ENCODE results near the gene ZNF511. TPM values are rescaled to one million over a fixed set of nuclear protein-coding genes. Genes with fewer than 3 reads are reported as not detected.
A peak's percentile ranks its signal among the peaks of the same experiment; 100 is the strongest.

Gene ZNF511
- total RNA-seq, 2 donors from 2014 or later: 34.3 to 44.6 TPM

- intact Hi-C loops (cut with DNase I): no loop called here
- DNase-seq: peak; percentile 51
Measured at GRCh38 chr10:133358162-133358924, 49.6 kb downstream of the ZNF511 start.

GRCh38 chr10:133358925-133359310 is 50.2 kb downstream of the ZNF511 start:
- no peak for ATAC-seq
- intact Hi-C loops (cut with DNase I): no loop called here
- no peak for DNase-seq

More at GRCh38 chr10:133358162-133358924, 49.6 kb downstream of the ZNF511 start:
- ATAC-seq: peak; percentile 21 to 25

- ATAC-seq (no peak), DNase-seq (no peak)
- intact Hi-C loops (cut with DNase I): no loop called here
Measured at GRCh38 chr10:133359554-133359971, 50.8 kb downstream of the ZNF511 start.

- no peak for ATAC-seq
- no peak for DNase-seq
- intact Hi-C loops (cut with DNase I): no loop called here
Measured at GRCh38 chr10:133359972-133360610, 51.4 kb downstream of the ZNF511 start.

GRCh38 chr10:133361227-133361626 is 52.5 kb downstream of the ZNF511 start:
- intact Hi-C loops (cut with DNase I): no loop called here
- ATAC-seq: no peak

GRCh38 chr10:133361773-133362441 is 53.2 kb downstream of the ZNF511 start:
- no peak for ATAC-seq
- DNase-seq: no peak
- intact Hi-C loops (cut with DNase I): no loop called here

More at GRCh38 chr10:133361227-133361626, 52.5 kb downstream of the ZNF511 start:
- no peak for DNase-seq

Other genes with a start within 250 kb of the ZNF511 start
- gene ADGRA1, start 221.0 kb upstream of the ZNF511 start, total RNA-seq: under 1 TPM in 1 of 2 donors, not detected in 1; 0.10 TPM
- gene KNDC1, start 148.7 kb upstream of the ZNF511 start, total RNA-seq: under 1 TPM; 0.34 to 0.50 TPM
- not detected for gene UTF1, start 78.7 kb upstream of the ZNF511 start, total RNA-seq
- gene VENTX, start 71.1 kb upstream of the ZNF511 start, total RNA-seq: 1 to 10 TPM; 1.3 TPM
- 1 to 10 TPM; 2.3 to 3.8 TPM for gene ADAM8, start 32.0 kb upstream of the ZNF511 start, total RNA-seq
- 10 to 100 TPM; 33.6 to 36.6 TPM for gene TUBGCP2, start within 50 bp of the ZNF511 start, total RNA-seq
- gene CALY, start 28.0 kb downstream of the ZNF511 start, total RNA-seq: not detected
- not detected for gene PRAP1, start 38.5 kb downstream of the ZNF511 start, total RNA-seq
- 10 to 100 TPM; 16.2 to 19.8 TPM for gene FUOM, start 49.1 kb downstream of the ZNF511 start, total RNA-seq
- gene ECHS1, start 64.4 kb downstream of the ZNF511 start, total RNA-seq: 100 to 1,000 TPM; 106 to 135 TPM
- gene PAOX, start 70.3 kb downstream of the ZNF511 start, total RNA-seq: 1 to 10 TPM; 2.9 TPM
- gene MTG1, start 85.2 kb downstream of the ZNF511 start, total RNA-seq: 10 to 100 TPM; 18.8 to 23.2 TPM
- not detected for gene SPRN, start 115.7 kb downstream of the ZNF511 start, total RNA-seq
- gene SCART1, start 145.0 kb downstream of the ZNF511 start, total RNA-seq: under 1 TPM; 0.27 to 0.94 TPM
- 1 to 10 TPM; 1.3 TPM for gene CYP2E1, start 218.4 kb downstream of the ZNF511 start, total RNA-seq

All from left cardiac atrium (tissue), 4 donors.